Transverse colon (tissue), 4 donors: ENCODE data around the gene GOLGA8A.

Source experiments
- CTCF ChIP-seq, 5 experiments: fragments of 200-600 bp in 3 of 5; fragments of 450-650 bp in 2 of 5; sonication (generic) in 3 of 5; IDR thresholded peaks; 1 replicate in 2 of 5; 2 replicates in 3 of 5; pipeline ENCODE4 v1.5.1; 2016 to 2017; ENCODE audit warnings: antibody characterized with exemption in 5 of 5, inconsistent platforms in 3 of 5, mild to moderate bottlenecking in 2 of 5, moderate library complexity in 1 of 5
- POLR2AphosphoS5 ChIP-seq, 3 donors: sonication (generic); formaldehyde crosslinking; IDR thresholded peaks; one replicate each; pipeline ENCODE4 v1.6.1; 2016; ENCODE audit warnings: antibody characterized with exemption in 3 of 3

- TF ChIP-seq POLR2AphosphoS5 (IDR thresholded peaks at IDR 0.05), result peak in 2 of 3 donors; percentile 51 to 66
- no peak for TF ChIP-seq CTCF (IDR thresholded peaks at IDR 0.05)
These were observed at the start of gene GOLGA8A for GRCh38 chr15:34437687-34438086.
